PC-3 (cell line): ENCODE data around the gene CPSF4. TPM values are rescaled to one million over a fixed set of nuclear protein-coding genes. Genes with fewer than 3 reads are reported as not detected.

Source experiments
- ATAC-seq: fragments of 200-7000 bp; cut with Tn5 transposase; 2 replicates; pipeline ENCODE4 v1.9.1; 2020; ENCODE audit warnings: mild to moderate bottlenecking, moderate library complexity
- BruUV-seq: library from RNA; stranded (reverse); fragments of 400-500 nt; replicated peaks from 2 replicates; lab custom pipeline; 2021; lab: Mats Ljungman, UMichigan
- CTCF ChIA-PET: fragments of 300-600 bp; sonication (Branson Sonifier 250); formaldehyde crosslinking; loops from one replicate; lab custom pipeline; 2022; ENCODE audit warnings: antibody characterized with exemption; lab: Charles Lee
- POLR2A ChIA-PET: fragments of 300-600 bp; sonication (Branson Sonifier 250); formaldehyde crosslinking; loops from one replicate; lab custom pipeline; 2022; ENCODE audit warnings: antibody characterized with exemption; ENCODE audit not compliant: unreplicated experiment; lab: Charles Lee
- DNase-seq: peaks from one replicate; pipeline ENCODE4 v3.0.0-alpha.2; 2015
- H2AFZ ChIP-seq: fragments of 300-600 bp; sonication (generic); 2 replicates; pipeline ENCODE4 v1.6.0; 2016; ENCODE audit warnings: antibody characterized with exemption, low read length
- H3F3A ChIP-seq: fragments of 300-600 bp; sonication (generic); one replicate; pipeline ENCODE4 v1.6.0; 2017; ENCODE audit warnings: antibody characterized with exemption, low read length, control low read depth, mild to moderate bottlenecking; ENCODE audit not compliant: unreplicated experiment
- H3K27ac ChIP-seq: fragments of 300-600 bp; sonication (generic); 2 replicates; pipeline ENCODE4 v1.5.1; 2016; ENCODE audit warnings: mild to moderate bottlenecking, low read length
- H3K27me3 ChIP-seq: fragments of 300-600 bp; sonication (generic); 2 replicates; pipeline ENCODE4 v1.6.1; 2016; ENCODE audit warnings: low read length, mixed read lengths
- H3K36me3 ChIP-seq: fragments of 300-600 bp; sonication (generic); 2 replicates; pipeline ENCODE4 v1.6.1; 2016; ENCODE audit warnings: low read depth, mixed run types, low read length, mixed read lengths
- H3K4me1 ChIP-seq: fragments of 300-600 bp; sonication (generic); 2 replicates; pipeline ENCODE4 v1.5.1; 2016; ENCODE audit warnings: low read length; ENCODE audit not compliant: insufficient read depth
- H3K4me2 ChIP-seq: fragments of 300-600 bp; sonication (generic); 2 replicates; pipeline ENCODE4 v1.6.0; 2016; ENCODE audit warnings: low read length
- H3K4me3 ChIP-seq: fragments of 300-600 bp; sonication (generic); 2 replicates; pipeline ENCODE4 v1.5.1; 2016; ENCODE audit warnings: mild to moderate bottlenecking, low read length, mixed read lengths
- H3K79me2 ChIP-seq: fragments of 300-600 bp; sonication (generic); 2 replicates; pipeline ENCODE4 v1.6.1; 2017; ENCODE audit warnings: low read length, mixed read lengths
- H3K9ac ChIP-seq: fragments of 300-600 bp; sonication (generic); 2 replicates; pipeline ENCODE4 v1.6.0; 2016; ENCODE audit warnings: mild to moderate bottlenecking, low read length
- H3K9me2 ChIP-seq: fragments of 300-600 bp; sonication (generic); replicated peaks from 2 replicates; pipeline ENCODE4 v1.6.1; 2016; ENCODE audit warnings: mixed run types, low read length, mixed read lengths
- H3K9me3 ChIP-seq: fragments of 300-600 bp; sonication (generic); 2 replicates; pipeline ENCODE4 v1.6.1; 2016; ENCODE audit warnings: low read length, mixed read lengths
- H4K20me1 ChIP-seq: fragments of 300-600 bp; sonication (generic); 2 replicates; pipeline ENCODE4 v1.6.1; 2016; ENCODE audit warnings: low read length, mixed read lengths
- EZH2 ChIP-seq: fragments of 300-600 bp; sonication (generic); IDR thresholded peaks from one replicate; pipeline ENCODE4 v1.6.1; 2017; ENCODE audit warnings: antibody characterized with exemption, mild to moderate bottlenecking, low read length; ENCODE audit not compliant: unreplicated experiment
- EZH2phosphoT487 ChIP-seq: fragments of 300-600 bp; sonication (generic); IDR thresholded peaks from 2 replicates; pipeline ENCODE4 v1.6.1; 2018; ENCODE audit warnings: mild to moderate bottlenecking, antibody characterized with exemption, low read length, borderline replicate concordance
- intact Hi-C: fragments of 100-400 bp; cut with micrococcal nuclease; formaldehyde crosslinking; loops from 2 replicates; pipeline ENCODE4 v1.9.0; 2023
- total RNA-seq: library from RNA; depleted of rRNA; stranded (reverse); fragments of >200 nt; gene quantifications from 2 replicates; pipeline ENCODE4 v1.2.3, GENCODE V29; 2014
- TF ChIP-seq, protein P1 (sequence below): fragments of 300-600 bp; sonication (generic); conservative IDR thresholded peaks from 2 replicates; pipeline ENCODE4 v1.5.1; 2017; ENCODE audit warnings: antibody characterized with exemption, low read depth, mild to moderate bottlenecking, low read length

Gene CPSF4
- total RNA-seq, 1 experiment from 2014 or later, result 65.3 TPM

DNA sequence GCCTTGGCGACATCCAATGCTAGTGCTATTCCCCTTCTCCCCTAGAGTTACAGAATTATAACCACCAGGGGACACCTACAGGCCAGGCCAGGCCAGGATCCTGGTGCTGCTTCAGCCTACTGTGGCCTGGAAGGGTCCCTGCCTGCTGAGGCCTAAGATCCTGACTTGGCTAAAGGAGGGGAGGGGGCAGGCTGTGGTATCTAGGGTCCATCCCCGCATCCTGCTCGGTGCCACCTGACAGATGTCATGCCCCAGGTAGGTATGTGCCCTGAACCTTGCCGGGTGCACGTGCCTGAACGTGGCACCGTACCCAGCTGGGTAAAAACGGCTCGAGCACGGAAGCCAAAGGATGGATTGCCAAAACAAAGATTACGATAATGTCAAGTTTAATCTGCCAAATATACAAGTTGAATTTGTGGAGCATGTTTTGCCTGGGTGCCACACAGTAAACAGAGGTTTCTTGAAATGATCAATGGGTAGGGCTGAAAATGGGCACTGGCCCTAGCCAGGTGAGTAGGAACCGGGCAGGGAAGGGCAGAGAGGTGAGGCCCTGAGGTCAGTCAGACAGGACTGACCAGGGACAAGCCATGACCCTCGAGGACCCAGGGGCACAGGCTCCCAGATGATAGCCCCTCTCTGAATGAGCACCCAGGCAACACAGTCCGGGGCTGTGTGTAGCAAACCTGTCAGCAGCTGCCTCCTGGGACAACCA, 43.0 kb upstream of the CPSF4 start:
- Histone ChIP-seq H3K27ac (no peak overlapping the region), H3K9ac (no peak overlapping the region), H4K20me1 (0 out of 2 replicates have a peak, but pooled peaks cover 2% of the 10 kb centered on the region), H3K4me3 (no peak overlapping the region), H3K9me3 (no peaks in the 10 kb centered on the region), H3K27me3 (no peaks in the 10 kb centered on the region), H3K9me2 (no peaks in the 10 kb centered on the region), H3F3A (no peaks in the 10 kb centered on the region), H3K79me2 (no peaks in the 10 kb centered on the region), H3K36me3 (peaks cover 17% of the 10 kb centered on the region), H3K4me1 (no peaks in the 10 kb centered on the region), H2AFZ (no peak overlapping the region), H3K4me2 (no peak overlapping the region)
- ATAC-seq, result no peak
- ChIA-PET CTCF (no interaction called here), POLR2A (no interaction called here)
- no peak for DNase-seq
- intact Hi-C loops, result no loop called here
- BruUV-seq, result TSS peak; percentile 88
- TF ChIP-seq EZH2phosphoT487, result no peak
- TF ChIP-seq, protein P1, sequence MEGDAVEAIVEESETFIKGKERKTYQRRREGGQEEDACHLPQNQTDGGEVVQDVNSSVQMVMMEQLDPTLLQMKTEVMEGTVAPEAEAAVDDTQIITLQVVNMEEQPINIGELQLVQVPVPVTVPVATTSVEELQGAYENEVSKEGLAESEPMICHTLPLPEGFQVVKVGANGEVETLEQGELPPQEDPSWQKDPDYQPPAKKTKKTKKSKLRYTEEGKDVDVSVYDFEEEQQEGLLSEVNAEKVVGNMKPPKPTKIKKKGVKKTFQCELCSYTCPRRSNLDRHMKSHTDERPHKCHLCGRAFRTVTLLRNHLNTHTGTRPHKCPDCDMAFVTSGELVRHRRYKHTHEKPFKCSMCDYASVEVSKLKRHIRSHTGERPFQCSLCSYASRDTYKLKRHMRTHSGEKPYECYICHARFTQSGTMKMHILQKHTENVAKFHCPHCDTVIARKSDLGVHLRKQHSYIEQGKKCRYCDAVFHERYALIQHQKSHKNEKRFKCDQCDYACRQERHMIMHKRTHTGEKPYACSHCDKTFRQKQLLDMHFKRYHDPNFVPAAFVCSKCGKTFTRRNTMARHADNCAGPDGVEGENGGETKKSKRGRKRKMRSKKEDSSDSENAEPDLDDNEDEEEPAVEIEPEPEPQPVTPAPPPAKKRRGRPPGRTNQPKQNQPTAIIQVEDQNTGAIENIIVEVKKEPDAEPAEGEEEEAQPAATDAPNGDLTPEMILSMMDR, result no peak

GRCh38 chr7:99396418-99397296, 42.1 kb upstream of the CPSF4 start:
- Histone ChIP-seq H3K9me2 (no peaks in the 10 kb centered on the region), H3K36me3 (peaks cover 22% of the 10 kb centered on the region), H3K9ac (no peak overlapping the region), H3K4me1 (no peaks in the 10 kb centered on the region), H3K27ac (no peak overlapping the region), H3K4me3 (no peak overlapping the region), H3K9me3 (no peaks in the 10 kb centered on the region), H4K20me1 (0 out of 2 replicates have a peak, but pooled peaks cover 2% of the 10 kb centered on the region), H3K79me2 (no peaks in the 10 kb centered on the region), H2AFZ (no peak overlapping the region), H3K4me2 (no peak overlapping the region), H3K27me3 (no peaks in the 10 kb centered on the region), H3F3A (no peaks in the 10 kb centered on the region)
- intact Hi-C loops, result no loop called here
- BruUV-seq, result TSS peak; percentile 5
- ChIA-PET CTCF (interaction anchor here (0.6 kb wide), 1 partner anchor 183 kb away, joined by 3 read pairs; no protein-coding TSS in a partner anchor), POLR2A (no interaction called here)
- ATAC-seq (no peak), DNase-seq (no peak)
- TF ChIP-seq, protein P1, result no peak
- TF ChIP-seq EZH2phosphoT487, result no peak
- no peak for TF ChIP-seq EZH2
